Brain microvascular endothelial cell (primary cell): Measurements from ENCODE around the gene VPREB3.

ENCODE experiments used
- DNase-seq: peaks from one replicate; pipeline ENCODE4 v3.0.0-alpha.2; 2020
- H3K27ac ChIP-seq: fragments of 250-450 bp; sonication (Bioruptor Pico); 2 replicates; pipeline ENCODE4 v1.5.1; 2020; ENCODE audit warnings: mild to moderate bottlenecking, moderate library complexity
- H3K27me3 ChIP-seq: fragments of 250-450 bp; sonication (Bioruptor Pico); replicated peaks from 2 replicates; pipeline ENCODE4 v1.5.1; 2020; ENCODE audit warnings: mild to moderate bottlenecking
- H3K36me3 ChIP-seq: fragments of 250-450 bp; sonication (Bioruptor Pico); replicated peaks from 2 replicates; pipeline ENCODE4 v1.5.1; 2020; ENCODE audit warnings: mild to moderate bottlenecking
- H3K4me3 ChIP-seq: 2 replicates; pipeline ENCODE4 v1.5.1; 2011; ENCODE audit warnings: low read depth, mild to moderate bottlenecking, control low read depth, low read length, moderate library complexity
- CTCF ChIP-seq: IDR thresholded peaks from 2 replicates; pipeline ENCODE4 v1.5.1; 2011; ENCODE audit warnings: low read depth, mild to moderate bottlenecking, moderate library complexity, low read length, control low read depth, inconsistent platforms; ENCODE audit errors: missing control alignments
- in situ Hi-C: cut with HindIII; loops from 2 replicates; pipeline ENCODE4 v1.10.0; 2017; ENCODE audit warnings: low sequenced_read_pairs, low pct_ligation_motif_present

Gene VPREB3

GRCh38 chr22:23745791-23746190, 8.4 kb downstream of the VPREB3 start:
- H3K4me3 ChIP-seq: no peak overlapping the region
- TF ChIP-seq CTCF: no peak
- in situ Hi-C loops: no loop called here

GRCh38 chr22:23744485-23744884, 9.7 kb downstream of the VPREB3 start:
- no peak for TF ChIP-seq CTCF
- in situ Hi-C loops: no loop called here
- H3K36me3 ChIP-seq: peaks cover 30% of the 10 kb centered on the region

More at GRCh38 chr22:23745791-23746190, 8.4 kb downstream of the VPREB3 start:
- Histone ChIP-seq H3K36me3 (peaks cover 30% of the 10 kb centered on the region), H3K27me3 (no peaks in the 10 kb centered on the region), H3K27ac (no peak overlapping the region)
- DNase-seq: no peak

GRCh38 chr22:23744001-23744400, 10.2 kb downstream of the VPREB3 start:
- H3K36me3 ChIP-seq: peaks cover 30% of the 10 kb centered on the region
- no peak for DNase-seq
- no peak for TF ChIP-seq CTCF
- no peaks in the 10 kb centered on the region for H3K27me3 ChIP-seq
- in situ Hi-C loops: no loop called here
- H3K4me3 ChIP-seq: no peak overlapping the region
- no peak overlapping the region for H3K27ac ChIP-seq

More at GRCh38 chr22:23744485-23744884, 9.7 kb downstream of the VPREB3 start:
- no peak for DNase-seq
- no peak overlapping the region for H3K4me3 ChIP-seq
- H3K27ac ChIP-seq: no peak overlapping the region
- H3K27me3 ChIP-seq: no peaks in the 10 kb centered on the region

- in situ Hi-C loops: no loop called here
- no peak overlapping the region for H3K4me3 ChIP-seq
Measured at GRCh38 chr22:23743303-23743705, 10.9 kb downstream of the VPREB3 start.

GRCh38 chr22:23742505-23743264, 11.5 kb downstream of the VPREB3 start:
- H3K4me3 ChIP-seq: no peak overlapping the region
- no peaks in the 10 kb centered on the region for H3K27me3 ChIP-seq
- no peak for DNase-seq
- TF ChIP-seq CTCF: no peak
- H3K36me3 ChIP-seq: peaks cover 30% of the 10 kb centered on the region
- in situ Hi-C loops: no loop called here
- no peak overlapping the region for H3K27ac ChIP-seq

More at GRCh38 chr22:23743303-23743705, 10.9 kb downstream of the VPREB3 start:
- Histone ChIP-seq H3K36me3 (peaks cover 30% of the 10 kb centered on the region), H3K27ac (no peak overlapping the region), H3K27me3 (no peaks in the 10 kb centered on the region)
- no peak for DNase-seq
- no peak for TF ChIP-seq CTCF
